ENCODE results near the gene ZNF24.

- TF ChIP-seq, protein P1, sequence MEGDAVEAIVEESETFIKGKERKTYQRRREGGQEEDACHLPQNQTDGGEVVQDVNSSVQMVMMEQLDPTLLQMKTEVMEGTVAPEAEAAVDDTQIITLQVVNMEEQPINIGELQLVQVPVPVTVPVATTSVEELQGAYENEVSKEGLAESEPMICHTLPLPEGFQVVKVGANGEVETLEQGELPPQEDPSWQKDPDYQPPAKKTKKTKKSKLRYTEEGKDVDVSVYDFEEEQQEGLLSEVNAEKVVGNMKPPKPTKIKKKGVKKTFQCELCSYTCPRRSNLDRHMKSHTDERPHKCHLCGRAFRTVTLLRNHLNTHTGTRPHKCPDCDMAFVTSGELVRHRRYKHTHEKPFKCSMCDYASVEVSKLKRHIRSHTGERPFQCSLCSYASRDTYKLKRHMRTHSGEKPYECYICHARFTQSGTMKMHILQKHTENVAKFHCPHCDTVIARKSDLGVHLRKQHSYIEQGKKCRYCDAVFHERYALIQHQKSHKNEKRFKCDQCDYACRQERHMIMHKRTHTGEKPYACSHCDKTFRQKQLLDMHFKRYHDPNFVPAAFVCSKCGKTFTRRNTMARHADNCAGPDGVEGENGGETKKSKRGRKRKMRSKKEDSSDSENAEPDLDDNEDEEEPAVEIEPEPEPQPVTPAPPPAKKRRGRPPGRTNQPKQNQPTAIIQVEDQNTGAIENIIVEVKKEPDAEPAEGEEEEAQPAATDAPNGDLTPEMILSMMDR (IDR thresholded peaks at IDR 0.05): no peak
- no peak for TF ChIP-seq ZFX (IDR thresholded peaks at IDR 0.05; ENCODE audit: borderline replicate concordance)
Observed at GRCh38 chr18:35328868-35329267, 15.4 kb downstream of the ZNF24 start.
